Spleen (tissue), 7 donors: ENCODE data around the gene WT1.

Experiments
- POLR2A ChIP-seq, 3 donors: fragments of 450-650 bp; IDR thresholded peaks; one replicate each; pipeline ENCODE4 v1.5.1; 2017; ENCODE audit warnings: antibody characterized with exemption in 3 of 3, mild to moderate bottlenecking in 1 of 3
- TF ChIP-seq, protein P1 (sequence below), 11 experiments: fragments of 200-600 bp in 7 of 11; fragments of 450-650 bp in 4 of 11; sonication (generic) in 4 of 11; IDR thresholded peaks in 8 of 11; conservative IDR thresholded peaks in 3 of 11; 1 replicate in 7 of 11; 2 replicates in 4 of 11; pipeline versions ENCODE4 v1.4.0 to v1.8.0; 2016 to 2021; ENCODE audit warnings: antibody characterized with exemption in 11 of 11, inconsistent platforms in 4 of 11, mild to moderate bottlenecking in 1 of 11
- donor health status: DM: no; HTN: no; CAD: no; lungs with moderate emphysema.
- donor health status: DM: no; HTN: no; CAD: no.
- donor health status: DM: no; HTN: no; CAD: no.

DNA sequence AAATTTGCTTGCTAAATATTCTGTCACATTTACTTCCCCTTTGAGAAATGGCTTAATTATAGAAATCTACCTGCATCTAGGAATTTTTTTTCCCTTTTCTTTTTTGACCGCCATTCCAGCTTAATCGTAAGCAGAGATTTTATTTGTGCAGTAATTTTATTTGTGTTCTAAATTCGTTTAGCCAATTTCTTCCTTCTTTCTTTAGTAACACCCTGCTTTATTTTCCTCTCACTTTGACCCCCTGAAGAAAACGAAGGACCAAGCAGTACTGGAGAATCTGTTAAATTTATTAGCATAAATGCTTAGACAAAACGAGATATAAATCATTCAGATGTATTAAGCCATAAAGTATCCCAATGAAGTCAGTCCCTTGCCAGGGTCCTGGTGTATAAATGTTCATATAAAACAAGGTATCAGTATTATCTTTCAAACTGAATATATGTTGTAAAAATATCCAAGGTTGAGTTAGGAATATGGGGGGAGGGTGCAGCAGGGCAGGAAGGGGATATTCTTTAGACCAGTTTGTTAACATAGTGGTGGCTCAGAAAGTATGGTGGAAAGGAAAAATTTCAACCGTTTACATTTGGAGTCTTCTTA lies 5.1 kb upstream of the WT1 start:
- TF ChIP-seq, protein P1, sequence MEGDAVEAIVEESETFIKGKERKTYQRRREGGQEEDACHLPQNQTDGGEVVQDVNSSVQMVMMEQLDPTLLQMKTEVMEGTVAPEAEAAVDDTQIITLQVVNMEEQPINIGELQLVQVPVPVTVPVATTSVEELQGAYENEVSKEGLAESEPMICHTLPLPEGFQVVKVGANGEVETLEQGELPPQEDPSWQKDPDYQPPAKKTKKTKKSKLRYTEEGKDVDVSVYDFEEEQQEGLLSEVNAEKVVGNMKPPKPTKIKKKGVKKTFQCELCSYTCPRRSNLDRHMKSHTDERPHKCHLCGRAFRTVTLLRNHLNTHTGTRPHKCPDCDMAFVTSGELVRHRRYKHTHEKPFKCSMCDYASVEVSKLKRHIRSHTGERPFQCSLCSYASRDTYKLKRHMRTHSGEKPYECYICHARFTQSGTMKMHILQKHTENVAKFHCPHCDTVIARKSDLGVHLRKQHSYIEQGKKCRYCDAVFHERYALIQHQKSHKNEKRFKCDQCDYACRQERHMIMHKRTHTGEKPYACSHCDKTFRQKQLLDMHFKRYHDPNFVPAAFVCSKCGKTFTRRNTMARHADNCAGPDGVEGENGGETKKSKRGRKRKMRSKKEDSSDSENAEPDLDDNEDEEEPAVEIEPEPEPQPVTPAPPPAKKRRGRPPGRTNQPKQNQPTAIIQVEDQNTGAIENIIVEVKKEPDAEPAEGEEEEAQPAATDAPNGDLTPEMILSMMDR (IDR thresholded peaks at IDR 0.05 in 8 of 11, conservative IDR thresholded peaks at IDR 0.05 in 3 of 11) = no peak
- no peak for TF ChIP-seq POLR2A (IDR thresholded peaks at IDR 0.05)
